Ascending aorta (tissue), 2 donors: ENCODE data around the gene MAPT. TPM values are rescaled to one million over a fixed set of nuclear protein-coding genes. Genes with fewer than 3 reads are reported as not detected.

Experiments used
- DNase-seq, 2 donors: peaks; one replicate each; pipeline ENCODE4 v3.0.0-alpha.2; 2019; ENCODE audit warnings: low spot score in 2 of 2
- H3K27ac ChIP-seq, 2 donors: fragments of 200-600 bp; sonication (generic); one replicate each; pipeline ENCODE4 v1.5.1; 2016 to 2017; ENCODE audit warnings: mild to moderate bottlenecking in 1 of 2
- H3K27me3 ChIP-seq: fragments of 200-600 bp; sonication (generic); one replicate; pipeline ENCODE4 v1.5.1; 2017
- H3K36me3 ChIP-seq, 2 donors: fragments of 200-600 bp; sonication (generic); one replicate each; pipeline ENCODE4 v1.5.1; 2016
- H3K4me1 ChIP-seq, 2 donors: fragments of 200-600 bp; sonication (generic); one replicate each; pipeline ENCODE4 v1.5.1; 2016 to 2017; ENCODE audit warnings: mild to moderate bottlenecking in 1 of 2
- H3K4me3 ChIP-seq, 2 donors: fragments of 200-600 bp; sonication (generic); one replicate each; pipeline ENCODE4 v1.5.1; 2016 to 2017; ENCODE audit warnings: mild to moderate bottlenecking in 1 of 2
- H3K9me3 ChIP-seq, 2 donors: fragments of 200-600 bp; sonication (generic); one replicate each; pipeline ENCODE4 v1.5.1; 2016
- CTCF ChIP-seq, 3 experiments: fragments of 200-600 bp in 2 of 3; fragments of 450-650 bp in 1 of 3; sonication (generic) in 2 of 3; IDR thresholded peaks; one replicate each; pipeline ENCODE4 v1.5.1; 2016 to 2019; ENCODE audit warnings: antibody characterized with exemption in 3 of 3, mild to moderate bottlenecking in 1 of 3, moderate library complexity in 1 of 3
- intact Hi-C: fragments of 100-400 bp; cut with DNase I; formaldehyde crosslinking; loops from one replicate; pipeline ENCODE4 v1.15.1; 2023
- total RNA-seq: library from RNA; depleted of rRNA; stranded (reverse); fragments of >200 nt; gene quantifications from one replicate; pipeline ENCODE4 v1.1.0, GENCODE V29; 2016

MAPT gene
- total RNA-seq, 1 donor from 2014 or later, result 0.32 TPM

GRCh38 chr17:45995627-45996270 is 101.4 kb downstream of the MAPT start:
- no peak for TF ChIP-seq CTCF (IDR thresholded peaks at IDR 0.05)
- Histone ChIP-seq H3K9me3 (no peaks in the 10 kb centered on the region), H3K4me1 (no peaks in the 10 kb centered on the region), H3K27ac (no peak overlapping the region), H3K36me3 (no peaks in the 10 kb centered on the region), H3K4me3 (no peak overlapping the region), H3K27me3 (no peaks in the 10 kb centered on the region)
- no peak for DNase-seq
- intact Hi-C loops, result no loop called here

GRCh38 chr17:45996282-45996937 is 102.1 kb downstream of the MAPT start:
- DNase-seq, result no peak
- Histone ChIP-seq H3K4me1 (no peaks in the 10 kb centered on the region), H3K27ac (no peak overlapping the region), H3K27me3 (no peaks in the 10 kb centered on the region), H3K9me3 (no peaks in the 10 kb centered on the region), H3K4me3 (no peak overlapping the region), H3K36me3 (no peaks in the 10 kb centered on the region)
- TF ChIP-seq CTCF (IDR thresholded peaks at IDR 0.05), result no peak
- intact Hi-C loops, result no loop called here

GRCh38 chr17:45997166-45997565 is 102.8 kb downstream of the MAPT start:
- no peak for DNase-seq
- Histone ChIP-seq H3K27ac (no peak overlapping the region), H3K27me3 (no peaks in the 10 kb centered on the region), H3K9me3 (no peaks in the 10 kb centered on the region), H3K4me1 (no peaks in the 10 kb centered on the region), H3K36me3 (no peaks in the 10 kb centered on the region), H3K4me3 (no peak overlapping the region)
- TF ChIP-seq CTCF (IDR thresholded peaks at IDR 0.05), result no peak
- intact Hi-C loops, result no loop called here

- DNase-seq, result no peak
- Histone ChIP-seq H3K9me3 (no peaks in the 10 kb centered on the region), H3K27ac (no peak overlapping the region)
Observed at GRCh38 chr17:45997624-45998023, 103.3 kb downstream of the MAPT start.

More at GRCh38 chr17:45997624-45998023, 103.3 kb downstream of the MAPT start:
- TF ChIP-seq CTCF (IDR thresholded peaks at IDR 0.05), result no peak
- Histone ChIP-seq H3K4me1 (no peaks in the 10 kb centered on the region), H3K4me3 (no peak overlapping the region), H3K27me3 (no peaks in the 10 kb centered on the region), H3K36me3 (no peaks in the 10 kb centered on the region)
- intact Hi-C loops, result no loop called here
